Erythroblast (primary cell): ENCODE data around the gene OR13H1.

Source experiments
- GATA1 ChIP-seq: IDR thresholded peaks from 2 replicates; pipeline ENCODE4 v1.6.1; 2011; ENCODE audit warnings: low read depth, mild to moderate bottlenecking, control low read depth, low read length, moderate library complexity
- POLR2A ChIP-seq: IDR thresholded peaks from 2 replicates; pipeline ENCODE4 v1.6.1; 2011; ENCODE audit warnings: mild to moderate bottlenecking, low read length

GRCh38 chrX:131521824-131522223, 22.1 kb upstream of the OR13H1 start:
- TF ChIP-seq POLR2A (no peak), GATA1 (no peak)
